ENCODE data around the gene MYO16. TPM values are rescaled to one million over a fixed set of nuclear protein-coding genes. Genes with fewer than 3 reads are reported as not detected.
A peak's percentile ranks its signal among the peaks of the same experiment; 100 is the strongest.

The MYO16 gene
- total RNA-seq, 1 donor from 2014 or later: 1.2 TPM

GRCh38 chr13:108929532-108930206 lies 300.3 kb downstream of the MYO16 start:
- no peak overlapping the region for H3K4me3 ChIP-seq (ENCODE audit: low read depth, low read length)
- TF ChIP-seq CTCF (conservative IDR thresholded peaks at IDR 0.05; ENCODE audit: low read depth, low read length): no peak
- no peak for DNase-seq (ENCODE audit: low read depth)

- DNase-seq (ENCODE audit: low read depth): no peak
- no peak for TF ChIP-seq CTCF (conservative IDR thresholded peaks at IDR 0.05; ENCODE audit: low read depth, low read length)
- H3K4me3 ChIP-seq (ENCODE audit: low read depth, low read length): no peak overlapping the region
Measured at GRCh38 chr13:108932196-108932595, 302.8 kb downstream of the MYO16 start.

GRCh38 chr13:108933061-108933460 lies 303.6 kb downstream of the MYO16 start:
- no peak for DNase-seq (ENCODE audit: low read depth)
- H3K4me3 ChIP-seq (ENCODE audit: low read depth, low read length): no peak overlapping the region
- no peak for TF ChIP-seq CTCF (conservative IDR thresholded peaks at IDR 0.05; ENCODE audit: low read depth, low read length)

GRCh38 chr13:108938155-108938554 lies 308.7 kb downstream of the MYO16 start:
- H3K4me3 ChIP-seq (ENCODE audit: low read depth, low read length): no peak overlapping the region
- TF ChIP-seq CTCF (conservative IDR thresholded peaks at IDR 0.05; ENCODE audit: low read depth, low read length): no peak
- DNase-seq (ENCODE audit: low read depth): no peak

GRCh38 chr13:108940121-108940520 lies 310.7 kb downstream of the MYO16 start:
- DNase-seq (ENCODE audit: low read depth): no peak
- TF ChIP-seq CTCF (conservative IDR thresholded peaks at IDR 0.05; ENCODE audit: low read depth, low read length): no peak
- no peak overlapping the region for H3K4me3 ChIP-seq (ENCODE audit: low read depth, low read length)

- H3K4me3 ChIP-seq (ENCODE audit: low read depth, low read length): no peak overlapping the region
- TF ChIP-seq CTCF (conservative IDR thresholded peaks at IDR 0.05; ENCODE audit: low read depth, low read length): no peak
- DNase-seq (ENCODE audit: low read depth): no peak
Measured at GRCh38 chr13:108943842-108944241, 314.4 kb downstream of the MYO16 start.

GRCh38 chr13:108944760-108945159 lies 315.3 kb downstream of the MYO16 start:
- H3K4me3 ChIP-seq (ENCODE audit: low read depth, low read length): no peak overlapping the region
- peak; percentile 64 for DNase-seq (ENCODE audit: low read depth)
- no peak for TF ChIP-seq CTCF (conservative IDR thresholded peaks at IDR 0.05; ENCODE audit: low read depth, low read length)
